Transverse colon (tissue), 3 donors: Measurements from ENCODE around the gene PRKCD.

Experiments
- CTCF ChIP-seq, 5 experiments: fragments of 200-600 bp in 3 of 5; fragments of 450-650 bp in 2 of 5; sonication (generic) in 3 of 5; IDR thresholded peaks; 1 replicate in 2 of 5; 2 replicates in 3 of 5; pipeline ENCODE4 v1.5.1; 2016 to 2017; ENCODE audit warnings: antibody characterized with exemption in 5 of 5, inconsistent platforms in 3 of 5, mild to moderate bottlenecking in 2 of 5, moderate library complexity in 1 of 5
- EP300 ChIP-seq: sonication (generic); formaldehyde crosslinking; IDR thresholded peaks from one replicate; pipeline ENCODE4 v1.6.1; 2017; ENCODE audit warnings: antibody characterized with exemption, low read depth
- POLR2A ChIP-seq: fragments of 450-650 bp; IDR thresholded peaks from one replicate; pipeline ENCODE4 v1.6.1; 2016; ENCODE audit warnings: antibody characterized with exemption, mild to moderate bottlenecking, moderate library complexity

GRCh38 chr3:53154881-53155285, 6.1 kb upstream of the PRKCD start:
- TF ChIP-seq POLR2A, result no peak
- no peak for TF ChIP-seq CTCF (IDR thresholded peaks at IDR 0.05)
- no peak for TF ChIP-seq EP300
